Activated CD8-positive, alpha-beta memory T cell treated with anti-CD3 and anti-CD28 coated beads, Interleukin-2, amount 50 U/mL, for 1 hour (primary cell): ENCODE data around the gene LORICRIN.

Experiments
- DNase-seq: peaks from one replicate; pipeline ENCODE4 v3.0.0-alpha.2; 2020; ENCODE audit errors: extremely low read depth

LORICRIN gene

DNA sequence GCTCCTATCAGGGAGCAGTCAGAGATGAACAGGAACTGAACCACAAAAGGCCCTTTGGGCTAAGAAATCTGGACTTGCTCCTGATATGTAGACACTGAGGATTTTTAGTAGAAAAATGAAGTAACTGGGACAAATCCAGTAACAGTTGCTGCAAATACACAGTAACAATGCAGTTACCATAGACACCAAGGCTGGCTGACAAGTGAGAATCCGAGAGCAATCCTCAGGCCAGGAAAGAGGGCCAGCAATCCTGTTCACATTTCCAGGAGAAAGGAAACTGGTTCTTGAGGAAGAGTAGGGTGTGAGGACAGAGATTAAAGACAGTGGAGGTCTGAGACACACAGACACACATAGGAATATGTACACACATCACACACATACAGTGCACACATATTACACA lies 9.3 kb upstream of the LORICRIN start:
- no peak for DNase-seq

DNA sequence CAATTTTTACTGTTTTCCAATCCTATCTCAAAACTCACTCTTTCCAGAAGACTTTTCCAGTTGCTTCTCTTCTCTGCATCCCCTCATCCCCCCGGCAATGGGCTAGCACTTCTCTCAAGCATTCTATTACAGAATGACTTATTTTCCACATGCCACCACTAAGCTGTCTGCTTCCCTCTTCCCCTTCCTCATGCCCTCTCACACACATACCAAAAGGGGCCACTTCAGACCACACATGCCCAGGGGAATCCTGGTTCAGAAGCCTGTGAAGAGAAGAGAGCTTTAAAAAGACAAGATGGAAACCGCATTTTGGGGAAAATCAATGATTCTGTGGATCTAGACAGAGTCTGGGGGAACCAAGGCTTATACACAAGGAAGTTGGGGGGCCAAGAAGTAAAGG lies 8.4 kb upstream of the LORICRIN start:
- no peak for DNase-seq

DNA sequence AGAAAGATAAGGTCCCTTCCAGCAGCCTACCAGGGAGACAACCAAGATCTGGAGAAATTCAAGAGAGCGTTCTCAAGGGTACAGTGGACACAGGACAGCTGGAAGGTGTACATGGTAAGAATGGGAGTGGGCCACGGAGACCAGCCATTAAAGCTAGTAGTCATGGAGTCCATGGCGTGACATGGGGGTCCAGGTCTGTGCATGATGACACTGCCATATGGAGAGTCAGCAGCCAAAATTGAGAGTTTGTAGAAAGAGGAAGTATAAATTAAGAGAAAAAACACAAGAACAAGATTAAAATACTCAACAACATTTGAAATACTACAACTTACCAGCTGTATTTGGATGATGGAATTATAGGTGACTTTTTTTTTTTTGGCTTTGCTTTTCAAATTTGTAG lies 7.9 kb upstream of the LORICRIN start:
- DNase-seq, result no peak

DNA sequence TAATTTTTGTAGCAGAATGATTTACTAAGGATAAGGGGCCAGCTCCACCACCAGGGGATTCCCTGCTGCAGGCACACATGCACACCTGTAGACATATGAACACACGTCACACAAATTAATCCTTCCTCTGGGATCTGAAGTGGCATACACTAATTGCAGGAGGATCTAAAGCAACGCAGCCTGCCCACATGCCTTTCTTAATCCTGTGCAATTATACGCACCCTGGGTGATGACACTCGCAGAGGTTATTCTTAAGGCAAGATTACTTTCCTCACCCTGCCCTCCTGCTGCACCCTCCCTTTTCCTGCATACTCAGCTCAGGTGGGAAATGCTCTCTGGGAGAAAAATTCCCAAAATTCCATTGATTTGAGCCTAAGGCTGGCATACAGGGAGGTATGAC lies 7.5 kb upstream of the LORICRIN start:
- DNase-seq, result no peak

DNA sequence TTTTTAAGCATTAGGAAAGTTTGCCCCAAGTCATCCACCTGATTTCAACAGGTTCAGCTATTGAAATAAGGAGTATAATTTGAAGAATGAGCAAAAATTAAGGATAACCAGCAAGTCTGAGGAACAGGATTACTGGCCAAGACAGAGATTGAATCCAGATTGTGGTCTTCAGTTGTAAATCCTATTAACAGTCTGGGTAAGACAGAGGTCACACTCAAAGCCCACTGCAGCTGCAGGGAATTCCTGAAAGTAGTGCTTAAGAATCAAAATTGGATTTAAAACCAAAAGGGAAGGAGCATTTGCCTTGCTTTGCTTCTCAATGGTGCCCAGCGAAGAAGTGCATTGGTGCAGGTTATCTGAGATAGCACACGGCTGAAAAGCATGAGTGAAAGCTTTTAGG lies 6.4 kb upstream of the LORICRIN start:
- DNase-seq, result no peak

DNA sequence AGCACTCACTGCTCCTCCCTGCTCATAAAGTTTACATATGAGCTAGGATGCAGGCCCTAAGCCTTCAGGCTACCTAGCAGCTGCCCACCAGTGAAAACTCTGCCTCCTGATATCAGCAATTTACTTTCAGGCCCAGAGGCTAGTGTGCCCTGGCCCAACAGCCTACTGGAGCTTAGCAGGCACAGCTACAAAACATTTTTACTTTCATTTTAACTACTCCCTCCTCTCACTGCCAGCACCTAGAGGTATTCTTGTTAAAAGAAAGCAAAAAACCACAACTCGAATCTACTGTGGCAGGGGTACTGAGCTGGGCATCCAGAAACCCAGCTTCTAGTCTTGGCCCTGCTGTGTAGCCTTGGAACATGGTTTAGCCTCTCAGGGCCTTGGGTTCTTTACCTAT lies 5.8 kb upstream of the LORICRIN start:
- no peak for DNase-seq

DNA sequence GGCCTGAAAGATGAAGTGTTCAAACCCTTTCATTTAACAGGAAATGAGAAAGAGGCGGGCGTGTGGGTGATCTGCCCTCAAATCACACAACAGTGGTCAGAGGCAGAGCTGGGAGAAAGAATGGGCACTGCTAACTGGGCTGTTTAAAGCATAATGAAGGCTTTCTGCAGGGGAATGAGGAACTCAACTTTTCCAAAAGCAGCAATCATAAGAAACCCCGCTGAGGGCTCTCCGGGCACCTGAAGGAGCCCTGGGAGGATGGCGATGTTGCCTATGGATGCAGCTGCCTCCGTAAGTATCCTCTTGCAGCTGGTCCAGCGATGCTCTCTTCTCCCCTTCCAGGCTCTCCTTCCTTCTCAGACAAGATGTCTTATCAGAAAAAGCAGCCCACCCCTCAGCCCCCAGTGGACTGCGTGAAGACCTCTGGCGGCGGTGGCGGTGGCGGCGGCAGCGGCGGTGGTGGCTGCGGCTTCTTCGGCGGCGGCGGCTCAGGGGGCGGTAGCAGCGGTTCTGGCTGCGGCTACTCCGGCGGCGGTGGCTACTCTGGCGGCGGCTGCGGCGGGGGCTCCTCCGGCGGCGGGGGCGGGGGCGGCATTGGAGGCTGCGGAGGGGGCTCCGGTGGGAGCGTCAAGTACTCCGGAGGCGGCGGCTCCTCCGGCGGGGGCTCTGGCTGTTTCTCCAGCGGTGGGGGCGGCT lies 1.2 kb downstream of the LORICRIN start:
- no peak for DNase-seq

DNA sequence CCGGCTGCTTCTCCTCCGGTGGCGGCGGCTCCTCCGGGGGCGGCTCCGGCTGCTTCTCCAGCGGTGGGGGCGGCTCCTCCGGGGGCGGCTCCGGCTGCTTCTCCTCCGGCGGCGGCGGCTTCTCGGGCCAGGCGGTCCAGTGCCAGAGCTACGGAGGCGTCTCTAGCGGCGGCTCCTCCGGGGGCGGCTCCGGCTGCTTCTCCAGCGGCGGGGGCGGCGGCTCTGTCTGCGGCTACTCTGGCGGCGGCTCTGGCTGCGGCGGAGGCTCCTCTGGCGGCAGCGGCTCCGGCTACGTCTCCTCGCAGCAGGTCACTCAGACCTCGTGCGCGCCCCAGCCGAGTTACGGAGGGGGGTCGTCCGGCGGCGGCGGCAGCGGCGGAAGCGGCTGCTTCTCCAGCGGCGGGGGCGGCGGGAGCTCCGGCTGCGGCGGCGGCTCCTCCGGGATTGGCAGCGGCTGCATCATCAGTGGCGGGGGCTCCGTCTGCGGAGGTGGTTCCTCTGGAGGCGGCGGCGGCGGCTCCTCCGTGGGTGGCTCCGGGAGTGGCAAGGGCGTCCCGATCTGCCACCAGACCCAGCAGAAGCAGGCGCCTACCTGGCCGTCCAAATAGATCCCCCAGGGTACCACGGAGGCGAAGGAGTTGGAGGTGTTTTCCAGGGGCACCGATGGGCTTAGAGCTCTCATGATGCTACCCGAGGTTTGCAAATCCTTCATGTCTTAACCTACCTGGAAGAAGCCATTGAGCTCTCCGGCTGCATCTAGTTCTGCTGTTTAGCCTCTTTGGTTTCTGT lies 2.0 kb downstream of the LORICRIN start:
- DNase-seq, result no peak

DNA sequence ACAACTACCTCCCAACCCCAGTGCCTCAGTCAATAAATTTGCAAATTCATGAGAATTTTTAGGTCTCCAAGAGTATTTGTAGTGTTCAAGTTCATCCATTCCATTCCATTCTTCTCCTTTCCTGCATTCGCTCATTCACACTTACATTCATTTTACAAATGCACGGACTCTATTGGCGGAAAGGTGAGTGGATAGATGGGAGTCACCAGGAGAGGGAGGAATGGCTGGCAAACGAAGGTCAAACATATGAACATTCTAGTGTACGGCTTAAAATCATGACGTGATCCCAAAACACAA lies 2.5 kb downstream of the LORICRIN start:
- no peak for DNase-seq

DNA sequence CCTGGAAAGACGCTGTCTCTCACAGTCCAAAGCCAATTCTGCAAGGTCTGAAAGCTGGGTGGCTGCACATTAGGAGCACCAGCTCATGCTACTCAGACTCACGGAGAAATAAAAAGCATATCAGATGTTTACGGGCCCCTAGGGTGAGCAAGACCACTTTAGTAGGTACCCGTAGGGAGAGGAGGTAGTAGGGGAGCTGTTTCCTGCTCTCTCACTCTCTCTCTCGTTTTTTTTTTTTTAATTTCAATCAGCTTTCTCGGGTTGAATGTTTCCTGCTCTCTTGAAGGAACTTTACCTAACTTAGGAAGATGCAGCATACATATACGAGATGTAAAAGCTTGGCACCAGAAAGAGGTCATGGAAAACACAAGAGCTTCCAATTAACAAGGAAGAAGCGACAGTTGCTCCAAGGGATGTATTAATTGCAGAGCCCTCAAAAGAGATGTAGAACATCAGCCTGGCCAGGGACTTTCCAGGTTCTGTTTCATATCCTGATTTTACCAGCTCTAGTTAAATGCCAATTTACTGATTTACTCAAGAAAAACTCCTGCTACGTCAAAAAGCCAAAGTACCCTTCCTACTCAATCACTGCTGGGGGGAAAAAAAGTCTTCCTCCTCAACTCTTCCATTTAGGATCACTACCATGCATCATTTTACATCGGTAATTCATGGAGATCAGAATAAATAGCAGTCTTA lies 3.1 kb downstream of the LORICRIN start:
- DNase-seq, result no peak

DNA sequence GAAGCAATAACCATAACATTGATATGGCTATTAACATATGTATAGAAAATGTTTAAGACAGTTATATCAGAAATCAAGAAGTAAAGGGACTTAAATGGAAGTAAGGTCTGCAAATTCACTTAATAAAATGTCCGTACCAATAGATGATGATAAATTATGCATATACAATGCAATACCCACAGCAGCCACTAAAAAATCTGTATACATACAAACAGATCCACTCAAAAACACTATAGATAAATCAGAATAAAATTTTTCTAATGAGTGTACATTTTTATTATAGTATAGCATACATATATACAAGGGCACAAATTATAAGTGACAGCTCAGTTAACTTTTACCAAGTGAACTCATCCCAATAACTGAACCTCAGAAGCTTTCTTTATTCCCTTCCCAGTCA lies 6.0 kb downstream of the LORICRIN start:
- no peak for DNase-seq

DNA sequence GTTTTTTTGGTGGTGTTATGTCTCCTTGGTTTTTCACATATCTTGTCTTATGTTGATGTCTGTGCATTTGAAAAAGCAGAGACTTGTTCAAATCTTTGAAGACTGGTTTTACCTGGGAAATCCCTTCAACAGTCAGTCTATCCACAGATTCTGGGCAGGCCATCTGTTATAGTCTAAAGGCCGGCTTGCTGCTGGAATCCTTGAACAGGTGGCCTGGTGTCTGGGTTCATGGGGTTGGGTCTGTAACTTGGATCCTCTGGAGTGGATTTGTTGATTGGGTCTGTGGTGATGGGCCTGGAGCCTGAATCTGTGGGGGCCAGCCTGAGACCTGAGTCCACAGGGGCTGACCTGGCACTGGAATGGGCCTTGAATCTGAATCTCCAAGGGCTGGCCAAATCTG lies 12.2 kb downstream of the LORICRIN start:
- DNase-seq, result no peak

DNA sequence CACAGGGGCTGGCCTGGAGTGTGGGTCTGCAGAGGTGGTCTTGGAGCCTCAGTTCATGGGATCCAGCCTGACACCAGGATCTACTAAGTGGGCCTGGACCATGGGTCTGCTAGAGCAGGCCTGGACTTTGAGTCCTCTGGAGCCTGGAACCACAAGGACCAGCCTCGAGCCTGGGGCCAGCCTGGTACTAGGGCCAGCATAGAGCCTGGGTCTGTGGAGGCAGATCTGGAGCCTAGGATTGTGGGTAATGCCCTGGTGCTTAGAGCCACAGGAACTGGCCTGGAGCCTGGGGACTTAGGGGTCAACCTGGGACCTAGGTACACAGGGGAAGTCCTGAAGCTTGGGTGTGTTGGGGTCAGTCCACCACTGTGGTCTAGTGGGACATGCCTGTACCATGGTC lies 12.7 kb downstream of the LORICRIN start:
- no peak for DNase-seq

DNA sequence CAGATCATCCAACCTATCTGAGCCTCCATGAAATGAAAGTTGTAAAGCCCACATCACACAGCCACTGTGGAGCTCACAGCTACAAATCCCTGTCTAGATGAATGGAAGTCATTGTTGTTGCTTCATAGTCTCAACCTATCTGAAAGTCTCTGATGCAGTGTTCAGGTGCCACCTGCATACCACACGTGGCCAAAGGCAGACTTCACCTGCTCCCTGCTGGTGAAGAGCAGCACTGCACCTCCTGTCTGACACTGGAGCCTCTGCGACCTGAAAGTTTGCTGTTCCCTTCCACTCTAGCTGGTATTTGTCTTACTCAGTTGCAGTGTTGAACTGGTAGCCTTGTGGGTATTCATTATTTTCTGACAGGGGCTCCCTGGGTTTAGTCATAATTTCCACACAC lies 18.4 kb downstream of the LORICRIN start:
- DNase-seq, result no peak

DNA sequence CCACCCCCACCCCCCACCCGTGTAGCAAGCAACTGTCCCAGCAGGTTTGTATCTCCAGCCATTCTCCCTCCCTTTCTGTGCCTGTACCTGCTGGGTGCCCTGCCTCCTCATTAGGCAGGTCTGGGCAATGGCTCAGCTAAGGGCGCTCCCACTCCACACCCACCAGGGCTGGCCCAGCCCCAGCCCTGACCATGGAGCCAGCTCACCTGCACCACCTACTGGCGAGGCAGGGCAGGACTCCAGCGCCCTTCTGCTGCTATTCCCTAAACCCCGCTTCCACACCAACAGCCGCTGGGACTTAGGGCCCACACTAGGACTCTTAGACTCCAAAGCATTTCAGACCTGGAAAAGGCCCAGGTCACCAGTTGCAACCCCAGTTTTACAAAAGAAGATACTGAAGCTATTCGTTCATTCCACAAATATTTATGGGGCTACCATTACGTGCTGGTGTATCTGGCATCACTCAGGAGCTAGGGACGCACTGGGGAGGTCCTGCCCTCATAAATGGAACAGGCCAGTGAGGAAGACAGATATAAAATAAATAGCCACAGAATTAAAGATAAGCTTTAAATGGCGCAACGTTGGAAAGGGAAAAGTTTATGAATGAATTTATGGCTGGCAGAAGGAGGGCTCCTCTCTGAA lies 29.3 kb downstream of the LORICRIN start:
- DNase-seq, result no peak

DNA sequence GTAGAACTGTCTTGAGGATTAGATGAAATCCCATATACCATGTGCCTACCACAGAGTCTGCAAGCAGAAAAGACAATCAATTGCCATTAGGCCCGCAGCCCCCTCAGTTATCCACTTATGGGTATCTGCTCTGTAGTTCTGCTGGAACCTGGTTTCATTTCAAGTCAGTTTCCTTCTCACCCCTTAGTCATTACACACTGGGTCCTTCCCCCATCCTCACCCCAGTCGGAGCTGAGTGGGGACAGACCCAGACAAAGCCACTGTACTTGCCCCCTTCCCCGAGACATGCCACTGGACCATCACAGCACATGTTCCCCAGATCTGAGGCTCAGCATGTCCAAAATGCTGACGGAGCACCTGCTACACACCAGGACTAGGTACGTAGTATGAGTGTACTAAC lies 32.0 kb downstream of the LORICRIN start:
- DNase-seq, result no peak

DNA sequence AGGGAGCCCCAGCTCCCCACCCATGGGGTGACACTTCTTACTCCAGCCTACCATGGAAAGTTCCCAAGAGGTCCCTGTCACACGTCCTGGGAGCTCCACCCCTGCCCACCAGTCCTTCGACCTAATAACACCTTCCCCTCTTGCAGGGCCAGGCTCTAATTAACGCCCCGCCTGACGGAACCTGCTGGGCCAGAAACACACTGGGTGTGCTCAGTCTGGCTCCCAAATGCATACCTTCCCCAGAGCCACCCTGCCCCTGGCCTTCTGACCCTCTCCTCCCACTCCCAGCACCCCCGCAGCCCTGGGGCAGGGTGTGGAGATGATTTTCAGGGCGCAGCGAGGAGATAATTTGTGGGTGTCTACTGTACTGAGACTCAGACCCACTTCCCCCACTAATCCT lies 32.7 kb downstream of the LORICRIN start:
- no peak for DNase-seq

DNA sequence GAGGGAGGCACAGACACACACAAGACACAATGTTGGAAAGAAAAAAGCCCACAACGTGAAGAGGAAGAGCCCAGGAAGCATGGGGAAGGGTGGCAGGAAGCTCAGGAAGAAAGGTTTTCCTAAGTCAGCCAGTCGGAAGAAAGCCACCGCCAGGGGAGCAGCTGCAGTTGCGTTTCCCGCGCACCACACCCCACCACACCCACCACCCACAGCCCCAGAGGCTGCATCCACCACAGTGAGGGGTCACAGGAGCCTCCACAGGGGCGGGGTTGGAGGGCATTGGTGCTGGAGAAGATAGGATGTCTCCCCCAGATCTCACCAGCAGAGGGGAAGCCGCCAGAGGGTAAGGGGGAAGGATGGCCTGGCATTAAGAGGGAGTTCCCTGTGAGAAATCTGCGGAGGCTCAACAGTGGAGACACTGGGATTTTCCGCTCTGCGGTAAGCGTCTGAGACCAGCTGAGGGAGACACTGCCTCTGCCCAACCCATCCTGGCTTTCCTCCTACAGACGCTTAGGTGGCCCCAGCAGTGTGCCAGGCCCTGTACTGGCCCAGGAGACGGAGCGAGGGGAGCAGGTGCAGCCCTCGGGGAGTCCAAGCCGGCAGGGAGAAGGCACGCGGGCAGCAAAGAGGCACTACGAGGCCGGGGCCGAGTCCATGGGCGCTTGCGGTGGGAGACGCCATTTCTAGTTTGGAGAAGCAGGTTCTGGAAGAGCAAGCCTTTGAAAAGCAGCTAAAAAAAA lies 33.4 kb downstream of the LORICRIN start:
- DNase-seq, result no peak

DNA sequence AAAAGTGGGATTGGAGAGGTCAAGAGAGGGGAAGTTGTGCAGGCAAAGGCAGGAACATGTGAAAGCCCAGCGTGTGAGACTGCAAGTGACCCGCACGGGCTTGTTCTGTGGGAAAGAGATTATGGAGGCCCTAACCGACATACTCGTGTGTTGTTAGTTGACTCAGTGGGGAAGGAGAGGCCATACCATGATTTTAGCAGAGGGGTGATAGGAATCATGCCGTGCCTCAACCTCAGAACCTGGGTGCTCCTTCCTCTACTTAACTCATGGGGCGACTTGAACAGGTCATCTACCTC lies 33.9 kb downstream of the LORICRIN start:
- DNase-seq, result no peak

DNA sequence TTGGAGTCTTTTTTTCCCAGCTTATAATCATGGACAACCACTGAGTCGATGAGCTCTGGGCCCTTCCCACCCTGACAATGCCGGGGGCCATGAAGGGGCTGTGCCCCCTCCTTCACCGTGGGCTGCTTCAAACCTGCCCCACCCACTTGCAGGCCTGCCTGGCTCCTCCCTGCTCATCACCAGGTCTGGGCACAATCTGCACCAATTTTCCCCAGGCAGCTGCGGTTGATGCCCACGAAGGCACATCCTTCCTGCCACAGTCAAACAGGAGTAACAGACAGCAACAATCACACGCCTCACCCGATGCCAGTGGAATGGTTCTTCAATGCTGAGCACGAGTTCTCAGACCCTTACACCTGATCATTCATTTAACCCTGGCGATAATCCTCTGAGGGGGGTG lies 34.4 kb downstream of the LORICRIN start:
- DNase-seq, result no peak

DNA sequence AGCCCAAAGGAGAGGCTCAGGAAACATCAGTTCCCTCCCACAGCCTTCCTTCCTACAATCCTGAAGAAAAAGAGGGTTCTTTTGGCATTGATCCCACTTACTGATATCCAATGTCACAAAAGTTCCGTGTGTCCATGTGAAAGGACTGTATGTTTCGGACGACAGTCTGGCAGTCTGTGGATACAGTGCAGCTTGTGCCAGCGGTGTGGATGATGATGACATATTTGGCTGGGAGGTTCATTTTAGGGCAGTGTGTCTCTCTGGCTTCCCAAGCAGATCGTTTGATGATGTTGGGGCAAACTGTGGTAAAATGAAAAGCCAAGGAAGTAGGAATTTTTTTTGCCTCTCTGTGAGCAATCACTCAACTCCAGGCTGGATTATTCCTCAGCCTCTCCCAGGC lies 42.8 kb downstream of the LORICRIN start:
- DNase-seq, result no peak

DNA sequence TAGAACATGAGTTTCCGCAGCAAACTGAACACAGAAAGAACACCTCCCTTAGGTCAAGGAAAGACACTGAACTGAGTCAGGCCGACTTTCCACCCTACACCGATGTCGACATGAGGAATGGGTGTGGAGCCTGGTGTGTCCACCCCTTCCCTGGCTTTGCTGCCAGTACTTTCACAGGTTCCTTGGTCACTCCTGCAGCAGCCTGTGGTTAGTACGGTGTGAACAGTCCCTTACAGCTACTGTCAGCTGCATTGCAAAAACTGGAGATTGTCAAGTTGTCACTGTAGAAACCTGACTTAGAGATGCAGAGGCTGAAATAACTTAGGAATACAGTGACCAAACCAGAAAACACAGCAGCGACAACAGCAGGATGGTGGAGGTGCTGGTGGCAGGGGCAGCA lies 46.2 kb downstream of the LORICRIN start:
- no peak for DNase-seq
